GM18861 (cell line): ENCODE measurements around the gene FBXW8.

Experiments used
- ATAC-seq: cut with Tn5 transposase; IDR thresholded peaks from one replicate; pipeline ENCODE4 v1.9.1; 2021; ENCODE audit not compliant: unreplicated experiment

The FBXW8 gene

GRCh38 chr12:117037289-117038022 lies 126.7 kb downstream of the FBXW8 start:
- no peak for ATAC-seq

GRCh38 chr12:117038023-117038680 lies 127.4 kb downstream of the FBXW8 start:
- ATAC-seq: no peak

DNA sequence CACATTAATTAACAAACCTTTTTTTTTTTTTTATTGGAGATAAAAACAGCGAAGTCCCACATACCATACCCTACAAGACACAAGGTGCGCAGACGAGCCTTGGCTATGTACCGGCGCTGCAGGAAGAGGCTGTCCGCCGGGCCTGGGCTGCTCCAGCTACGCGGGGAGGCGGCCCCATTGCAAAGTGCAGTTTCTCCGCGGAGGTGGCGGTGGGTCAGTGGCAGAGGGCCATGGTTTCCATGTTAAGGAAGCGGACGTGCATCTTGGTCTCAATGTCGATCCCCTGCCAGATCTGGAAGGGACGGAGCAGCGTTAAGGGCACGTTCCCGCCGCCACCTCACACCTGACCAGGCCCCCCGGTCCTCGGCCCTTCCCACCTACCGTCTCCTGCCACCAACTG lies 128.2 kb downstream of the FBXW8 start:
- ATAC-seq: no peak

GRCh38 chr12:117039891-117040309 lies 129.2 kb downstream of the FBXW8 start:
- ATAC-seq: no peak

DNA sequence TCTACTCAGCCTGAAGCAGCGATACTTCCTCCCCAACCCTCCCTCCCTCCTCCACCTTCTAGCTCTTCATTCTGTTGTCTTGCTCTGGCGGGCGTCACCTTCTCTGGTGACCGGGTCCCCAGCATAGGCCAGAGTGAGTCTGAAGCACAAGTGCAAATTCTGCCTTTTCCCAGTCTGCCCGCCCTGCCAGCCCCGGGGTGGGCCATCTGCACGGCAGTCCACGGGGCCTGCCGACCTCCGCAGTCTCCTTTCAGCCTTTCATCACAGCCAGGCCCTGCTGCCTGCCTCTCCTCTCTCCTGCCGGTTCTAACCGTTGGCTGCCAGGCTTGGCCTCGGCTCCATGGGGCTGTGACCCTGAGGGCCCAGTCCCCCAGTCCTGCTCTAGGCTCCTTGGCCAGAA lies 129.7 kb downstream of the FBXW8 start:
- no peak for ATAC-seq

GRCh38 chr12:117041798-117042170 lies 131.0 kb downstream of the FBXW8 start:
- no peak for ATAC-seq

- no peak for ATAC-seq
Measured at GRCh38 chr12:117042171-117042842, 131.6 kb downstream of the FBXW8 start.

DNA sequence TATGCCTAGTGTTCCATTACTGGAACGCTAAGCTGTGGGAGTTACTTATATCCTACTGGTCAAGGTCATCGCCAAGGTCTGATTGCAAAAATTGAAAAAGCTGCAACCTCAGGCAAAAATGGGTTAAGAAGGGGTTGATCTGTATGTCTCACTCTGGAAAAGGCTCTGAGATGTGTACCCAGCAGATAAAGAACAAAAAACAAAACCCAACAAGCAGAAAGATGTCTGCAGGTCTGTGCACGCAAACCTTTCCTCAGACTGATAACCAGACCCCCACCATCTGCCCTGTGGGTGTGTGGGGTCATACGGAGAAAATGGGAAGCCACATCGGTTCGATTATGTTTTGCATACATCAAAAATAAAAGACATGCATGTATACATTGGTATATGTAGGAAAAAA lies 132.1 kb downstream of the FBXW8 start:
- ATAC-seq: no peak

DNA sequence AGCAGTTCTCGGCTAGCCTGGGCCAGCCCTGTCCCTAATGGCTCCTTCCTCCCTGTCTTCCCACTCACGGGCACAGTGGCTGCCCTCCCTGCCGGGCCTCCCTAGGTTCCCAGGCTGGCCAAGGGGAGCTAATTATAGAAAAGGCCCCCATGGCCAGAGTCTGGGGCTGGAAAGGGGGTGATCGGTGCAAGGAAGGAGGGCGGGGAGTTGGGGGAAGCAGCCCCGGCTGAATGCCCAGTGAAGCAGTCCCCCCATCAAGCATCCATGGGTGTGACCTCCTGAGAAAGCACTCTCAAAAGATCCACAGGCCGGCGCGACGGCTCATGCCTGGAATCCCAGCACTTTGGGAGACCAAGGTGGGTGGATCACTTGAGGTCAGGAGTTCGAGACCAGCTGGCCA lies 133.6 kb downstream of the FBXW8 start:
- no peak for ATAC-seq

DNA sequence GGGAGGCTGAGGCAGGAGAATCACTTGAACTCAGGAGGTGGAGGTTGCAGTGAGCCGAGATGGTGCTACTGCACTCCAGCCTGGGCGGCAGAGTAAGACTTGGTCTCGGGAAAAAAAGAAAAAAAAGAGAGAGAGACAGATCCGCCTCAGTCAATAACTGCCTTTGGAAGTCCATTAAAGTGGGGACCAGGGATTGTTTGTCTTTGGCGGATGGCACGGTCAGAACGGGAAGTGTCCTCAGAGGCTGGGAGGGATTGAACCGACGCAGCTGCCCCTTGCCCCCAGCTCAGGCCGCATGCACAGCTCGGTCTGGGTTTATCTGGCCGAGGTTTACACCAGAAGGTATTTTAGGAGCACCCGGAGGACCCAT lies 134.0 kb downstream of the FBXW8 start:
- no peak for ATAC-seq

GRCh38 chr12:117045160-117046010 lies 134.6 kb downstream of the FBXW8 start:
- ATAC-seq: no peak

GRCh38 chr12:117046011-117046369 lies 135.2 kb downstream of the FBXW8 start:
- no peak for ATAC-seq

- ATAC-seq: no peak
Measured at GRCh38 chr12:117046425-117046824, 135.7 kb downstream of the FBXW8 start.

GRCh38 chr12:117046861-117047530 lies 136.2 kb downstream of the FBXW8 start:
- ATAC-seq: no peak

GRCh38 chr12:117047810-117048584 lies 137.2 kb downstream of the FBXW8 start:
- no peak for ATAC-seq

- ATAC-seq: no peak
Measured at GRCh38 chr12:117048585-117048904, 137.8 kb downstream of the FBXW8 start.

- no peak for ATAC-seq
Measured at GRCh38 chr12:117049295-117049694, 138.5 kb downstream of the FBXW8 start.

GRCh38 chr12:117050060-117050459 lies 139.3 kb downstream of the FBXW8 start:
- no peak for ATAC-seq

DNA sequence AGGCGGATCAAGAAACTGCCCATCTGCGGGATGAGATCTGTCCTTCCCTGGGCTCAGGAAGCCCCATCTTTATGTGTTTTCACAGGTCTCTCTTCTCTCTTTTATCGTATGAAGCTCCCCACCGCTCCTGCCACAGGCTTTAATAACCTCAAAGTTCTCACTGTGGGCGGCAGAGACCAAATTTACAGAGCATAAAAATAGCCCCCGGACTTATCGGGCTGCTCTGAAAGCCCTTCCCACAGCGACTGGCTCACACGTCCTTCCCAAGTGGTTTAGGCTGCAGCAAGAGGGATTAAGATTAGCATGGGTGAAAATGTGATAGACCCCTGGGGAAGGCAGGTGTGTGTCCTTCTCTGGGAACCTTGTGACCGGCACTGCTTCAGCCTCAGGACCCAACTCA lies 140.6 kb downstream of the FBXW8 start:
- ATAC-seq: no peak

DNA sequence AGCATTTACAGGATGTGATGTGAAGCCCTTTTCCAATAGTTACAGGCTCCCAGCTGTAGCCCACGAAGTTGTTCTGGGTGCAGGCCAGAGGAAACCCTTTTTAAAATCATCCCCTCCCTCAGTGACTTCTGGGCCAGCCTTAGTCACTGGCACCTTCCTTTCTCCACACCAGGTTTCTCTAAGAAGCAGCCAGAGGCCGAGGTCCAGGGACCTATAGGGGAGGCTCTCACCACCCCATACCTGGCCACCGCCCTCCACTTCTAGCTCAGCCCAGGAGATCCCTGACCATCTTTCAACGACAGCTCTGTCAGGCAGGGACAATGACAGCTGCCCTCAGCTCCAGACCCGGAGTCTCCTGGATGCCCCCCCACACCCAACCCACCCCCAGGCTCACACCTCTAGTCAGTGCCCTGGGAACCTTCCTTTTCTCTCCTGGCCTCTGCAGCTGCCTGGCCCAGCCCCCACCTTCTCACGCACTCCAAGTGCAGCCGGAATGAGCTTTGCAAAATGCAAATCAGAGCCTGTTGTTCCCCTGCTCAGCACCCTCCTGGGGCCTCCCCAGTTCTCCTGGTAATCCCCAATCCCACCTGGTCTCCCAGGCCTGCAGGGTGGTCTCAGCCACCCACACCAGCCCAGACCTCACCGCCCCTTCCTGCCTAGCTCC lies 141.8 kb downstream of the FBXW8 start:
- ATAC-seq: no peak
